Stimulated activated CD8-positive, alpha-beta memory T cell treated with anti-CD3 and anti-CD28 coated beads, Interleukin-15, amount 100 ng/mL, for 4 hours (primary cell): ENCODE measurements around the gene SLIT3.
"Not testable (repeated sequence)": the region's sequence is repeated elsewhere in the genome, so short reads cannot be mapped to it uniquely, and the experiment has no call there.

ENCODE experiments used
- DNase-seq, 2 donors: peaks; one replicate each; pipeline ENCODE4 v3.0.0-alpha.2; 2020; ENCODE audit warnings: low read depth in 2 of 2

Gene SLIT3

GRCh38 chr5:169142264-169142970 lies 158.5 kb downstream of the SLIT3 start:
- DNase-seq, result no peak

GRCh38 chr5:169140215-169140614 lies 160.7 kb downstream of the SLIT3 start:
- DNase-seq, result not testable (repeated sequence)

- no peak for DNase-seq
These were observed 161.4 kb downstream of the SLIT3 start for GRCh38 chr5:169139480-169140050.

GRCh38 chr5:169133531-169133930 lies 167.4 kb downstream of the SLIT3 start:
- DNase-seq, result no peak

GRCh38 chr5:169132302-169132660 lies 168.7 kb downstream of the SLIT3 start:
- no peak for DNase-seq

GRCh38 chr5:169131616-169132301 lies 169.2 kb downstream of the SLIT3 start:
- no peak for DNase-seq

- no peak for DNase-seq
These were observed 172.3 kb downstream of the SLIT3 start for GRCh38 chr5:169128679-169129078.

GRCh38 chr5:169127431-169127830 lies 173.5 kb downstream of the SLIT3 start:
- no peak for DNase-seq

- no peak for DNase-seq
These were observed 174.4 kb downstream of the SLIT3 start for GRCh38 chr5:169126481-169127021.

GRCh38 chr5:169125571-169125970 lies 175.4 kb downstream of the SLIT3 start:
- no peak for DNase-seq

GRCh38 chr5:169122951-169123350 lies 178.0 kb downstream of the SLIT3 start:
- no peak for DNase-seq

- no peak for DNase-seq
These were observed 179.1 kb downstream of the SLIT3 start for GRCh38 chr5:169121630-169122420.

- DNase-seq, result no peak
These were observed 181.5 kb downstream of the SLIT3 start for GRCh38 chr5:169119288-169120048.

- no peak for DNase-seq
These were observed 183.9 kb downstream of the SLIT3 start for GRCh38 chr5:169116961-169117461.

GRCh38 chr5:169115461-169116124 lies 185.3 kb downstream of the SLIT3 start:
- no peak for DNase-seq

GRCh38 chr5:169114466-169115065 lies 186.4 kb downstream of the SLIT3 start:
- DNase-seq, result no peak

GRCh38 chr5:169112016-169112415 lies 188.9 kb downstream of the SLIT3 start:
- DNase-seq, result no peak

- no peak for DNase-seq
These were observed 193.8 kb downstream of the SLIT3 start for GRCh38 chr5:169106911-169107706.

GRCh38 chr5:169105582-169105981 lies 195.4 kb downstream of the SLIT3 start:
- DNase-seq, result not testable (repeated sequence)
